Activated CD4-positive, alpha-beta memory T cell treated with anti-CD3 and anti-CD28 coated beads, Interleukin-2, amount 10 ng/mL, durations not matched to agents 7 days and 5 days (primary cell): ENCODE results near the gene KYNU. TPM values are rescaled to one million over a fixed set of nuclear protein-coding genes. Genes with fewer than 3 reads are reported as not detected.
"Not testable (repeated sequence)": the region's sequence is repeated elsewhere in the genome, so short reads cannot be mapped to it uniquely, and the experiment has no call there.

ENCODE experiments used
- CTCF ChIA-PET: fragments of 350-600 bp; sonication (Branson Sonifier 250); formaldehyde crosslinking; loops from one replicate; lab custom pipeline; 2021; ENCODE audit warnings: antibody characterized with exemption, inconsistent platforms; lab: Charles Lee
- POLR2A ChIA-PET: fragments of 350-600 bp; sonication (Branson Sonifier 250); formaldehyde crosslinking; loops from one replicate; lab custom pipeline; 2021; ENCODE audit warnings: antibody characterized with exemption; lab: Charles Lee
- DNase-seq: peaks from one replicate; pipeline ENCODE4 v3.0.0-alpha.2; 2020
- H3K27ac Mint-ChIP-seq: one replicate; pipeline ENCODE4 v1.8.0; 2021; ENCODE audit warnings: mild to moderate bottlenecking, mixed read lengths
- H3K27me3 Mint-ChIP-seq: one replicate; pipeline ENCODE4 v1.8.0; 2021; ENCODE audit warnings: mixed read lengths
- H3K36me3 Mint-ChIP-seq: one replicate; pipeline ENCODE4 v1.8.0; 2021; ENCODE audit warnings: low read depth, mixed read lengths
- H3K4me1 Mint-ChIP-seq: one replicate; pipeline ENCODE4 v1.8.0; 2021; ENCODE audit warnings: mixed read lengths
- H3K4me3 Mint-ChIP-seq: one replicate; pipeline ENCODE4 v1.8.0; 2021; ENCODE audit warnings: mild to moderate bottlenecking, mixed read lengths
- H3K9me3 Mint-ChIP-seq: one replicate; pipeline ENCODE4 v1.8.0; 2021; ENCODE audit warnings: mixed read lengths
- total RNA-seq, 2 experiments: library from RNA; stranded (reverse); gene quantifications; one replicate each; pipeline ENCODE4 v1.2.3, GENCODE V29; 2021

The KYNU gene
- total RNA-seq, 2 experiments from 2014 or later, result not detected

GRCh38 chr2:142901780-142902179 is 24.3 kb downstream of the KYNU start:
- H3K4me3 Mint-ChIP-seq, result no peak overlapping the region
- ChIA-PET POLR2A (no interaction called here), CTCF (no interaction called here)
- no peaks in the 10 kb centered on the region for H3K4me1 Mint-ChIP-seq
- no peaks in the 10 kb centered on the region for H3K36me3 Mint-ChIP-seq
- H3K27me3 Mint-ChIP-seq, result no peaks in the 10 kb centered on the region
- H3K9me3 Mint-ChIP-seq, result no peaks in the 10 kb centered on the region
- no peak for DNase-seq
- no peak overlapping the region for H3K27ac Mint-ChIP-seq

- H3K27ac Mint-ChIP-seq, POLR2A ChIA-PET, H3K9me3 Mint-ChIP-seq, CTCF ChIA-PET, H3K4me3 Mint-ChIP-seq, H3K27me3 Mint-ChIP-seq, H3K36me3 Mint-ChIP-seq, DNase-seq, H3K4me1 Mint-ChIP-seq: not testable (repeated sequence)
Observed at GRCh38 chr2:142903726-142904125, 26.3 kb downstream of the KYNU start.

- H3K27ac Mint-ChIP-seq, result no peak overlapping the region
- ChIA-PET CTCF (no interaction called here), POLR2A (no interaction called here)
- H3K36me3 Mint-ChIP-seq, result no peaks in the 10 kb centered on the region
- H3K27me3 Mint-ChIP-seq, result no peaks in the 10 kb centered on the region
- no peaks in the 10 kb centered on the region for H3K9me3 Mint-ChIP-seq
- DNase-seq, result no peak
- H3K4me1 Mint-ChIP-seq, result no peaks in the 10 kb centered on the region
- no peak overlapping the region for H3K4me3 Mint-ChIP-seq
Observed at GRCh38 chr2:142907653-142908052, 30.2 kb downstream of the KYNU start.

- no peak overlapping the region for H3K27ac Mint-ChIP-seq
- ChIA-PET CTCF (no interaction called here), POLR2A (no interaction called here)
- peaks cover 2% of the 10 kb centered on the region for H3K9me3 Mint-ChIP-seq
- H3K27me3 Mint-ChIP-seq, result peaks cover 1% of the 10 kb centered on the region
- H3K4me3 Mint-ChIP-seq, result no peak overlapping the region
- no peaks in the 10 kb centered on the region for H3K4me1 Mint-ChIP-seq
- DNase-seq, result no peak
- H3K36me3 Mint-ChIP-seq, result no peaks in the 10 kb centered on the region
Observed at GRCh38 chr2:142914507-142915313, 37.2 kb downstream of the KYNU start.

GRCh38 chr2:142915502-142915901 is 38.0 kb downstream of the KYNU start:
- ChIA-PET CTCF (no interaction called here), POLR2A (no interaction called here)
- peaks cover 1% of the 10 kb centered on the region for H3K27me3 Mint-ChIP-seq
- no peak overlapping the region for H3K4me3 Mint-ChIP-seq
- no peaks in the 10 kb centered on the region for H3K4me1 Mint-ChIP-seq
- DNase-seq, result no peak
- no peak overlapping the region for H3K27ac Mint-ChIP-seq
- H3K9me3 Mint-ChIP-seq, result peaks cover 2% of the 10 kb centered on the region
- no peaks in the 10 kb centered on the region for H3K36me3 Mint-ChIP-seq

GRCh38 chr2:142918624-142919023 is 41.2 kb downstream of the KYNU start:
- H3K36me3 Mint-ChIP-seq, result no peaks in the 10 kb centered on the region
- H3K4me1 Mint-ChIP-seq, result no peaks in the 10 kb centered on the region
- ChIA-PET CTCF (no interaction called here), POLR2A (no interaction called here)
- DNase-seq, result no peak
- H3K27me3 Mint-ChIP-seq, result peaks cover 1% of the 10 kb centered on the region
- H3K27ac Mint-ChIP-seq, result no peak overlapping the region
- H3K9me3 Mint-ChIP-seq, result peaks cover 2% of the 10 kb centered on the region
- no peak overlapping the region for H3K4me3 Mint-ChIP-seq

GRCh38 chr2:142920571-142920970 is 43.1 kb downstream of the KYNU start:
- Mint-ChIP-seq H3K27me3 (no peaks in the 10 kb centered on the region), H3K9me3 (no peaks in the 10 kb centered on the region), H3K4me1 (no peaks in the 10 kb centered on the region), H3K27ac (no peak overlapping the region), H3K36me3 (no peaks in the 10 kb centered on the region), H3K4me3 (no peak overlapping the region)
- POLR2A ChIA-PET, result no interaction called here
- no peak for DNase-seq
- CTCF ChIA-PET, result no interaction called here

GRCh38 chr2:142926445-142926844 is 49.0 kb downstream of the KYNU start:
- ChIA-PET CTCF (no interaction called here), POLR2A (no interaction called here)
- Mint-ChIP-seq H3K27ac (no peak overlapping the region), H3K36me3 (no peaks in the 10 kb centered on the region), H3K4me3 (no peak overlapping the region), H3K27me3 (no peaks in the 10 kb centered on the region), H3K9me3 (no peaks in the 10 kb centered on the region), H3K4me1 (no peaks in the 10 kb centered on the region)
- no peak for DNase-seq

- no peaks in the 10 kb centered on the region for H3K9me3 Mint-ChIP-seq
- H3K36me3 Mint-ChIP-seq, result no peaks in the 10 kb centered on the region
- ChIA-PET POLR2A (no interaction called here), CTCF (no interaction called here)
- H3K4me1 Mint-ChIP-seq, result no peaks in the 10 kb centered on the region
- H3K4me3 Mint-ChIP-seq, result no peak overlapping the region
- no peaks in the 10 kb centered on the region for H3K27me3 Mint-ChIP-seq
- no peak for DNase-seq
- no peak overlapping the region for H3K27ac Mint-ChIP-seq
Observed at GRCh38 chr2:142930835-142931398, 53.5 kb downstream of the KYNU start.

- no peak for DNase-seq
- H3K36me3 Mint-ChIP-seq, result no peaks in the 10 kb centered on the region
- POLR2A ChIA-PET, result no interaction called here
- H3K4me1 Mint-ChIP-seq, result no peaks in the 10 kb centered on the region
- H3K27me3 Mint-ChIP-seq, result no peaks in the 10 kb centered on the region
- CTCF ChIA-PET, result interaction anchor here (1.4 kb wide), 1 partner anchor 10 kb away, joined by 3 read pairs; no protein-coding TSS in a partner anchor
- H3K27ac Mint-ChIP-seq, result no peak overlapping the region
- H3K4me3 Mint-ChIP-seq, result no peak overlapping the region
- no peaks in the 10 kb centered on the region for H3K9me3 Mint-ChIP-seq
Observed at GRCh38 chr2:142933916-142934315, 56.5 kb downstream of the KYNU start.

- DNase-seq, result no peak
- Mint-ChIP-seq H3K36me3 (no peaks in the 10 kb centered on the region), H3K27ac (no peak overlapping the region), H3K4me1 (no peaks in the 10 kb centered on the region), H3K9me3 (no peaks in the 10 kb centered on the region), H3K27me3 (no peaks in the 10 kb centered on the region), H3K4me3 (no peak overlapping the region)
- CTCF ChIA-PET, result no interaction called here
- POLR2A ChIA-PET, result no interaction called here
Observed at GRCh38 chr2:142935563-142936089, 58.2 kb downstream of the KYNU start.

- no peak overlapping the region for H3K27ac Mint-ChIP-seq
- DNase-seq, result no peak
- H3K9me3 Mint-ChIP-seq, result no peaks in the 10 kb centered on the region
- H3K4me3 Mint-ChIP-seq, result no peak overlapping the region
- no peaks in the 10 kb centered on the region for H3K27me3 Mint-ChIP-seq
- POLR2A ChIA-PET, result no interaction called here
- no peaks in the 10 kb centered on the region for H3K4me1 Mint-ChIP-seq
- no peaks in the 10 kb centered on the region for H3K36me3 Mint-ChIP-seq
- CTCF ChIA-PET, result no interaction called here
Observed at GRCh38 chr2:142936629-142937028, 59.2 kb downstream of the KYNU start.

GRCh38 chr2:142937347-142937746 is 59.9 kb downstream of the KYNU start:
- no peak for DNase-seq
- Mint-ChIP-seq H3K27ac (no peak overlapping the region), H3K9me3 (no peaks in the 10 kb centered on the region), H3K4me1 (no peaks in the 10 kb centered on the region), H3K4me3 (no peak overlapping the region), H3K27me3 (no peaks in the 10 kb centered on the region), H3K36me3 (no peaks in the 10 kb centered on the region)
- CTCF ChIA-PET, result no interaction called here
- POLR2A ChIA-PET, result no interaction called here

- POLR2A ChIA-PET, result no interaction called here
- no peak for DNase-seq
- H3K4me1 Mint-ChIP-seq, result no peaks in the 10 kb centered on the region
- H3K9me3 Mint-ChIP-seq, result no peaks in the 10 kb centered on the region
- no peak overlapping the region for H3K27ac Mint-ChIP-seq
- CTCF ChIA-PET, result no interaction called here
- H3K36me3 Mint-ChIP-seq, result no peaks in the 10 kb centered on the region
- no peak overlapping the region for H3K4me3 Mint-ChIP-seq
- no peaks in the 10 kb centered on the region for H3K27me3 Mint-ChIP-seq
Observed at GRCh38 chr2:142938240-142938639, 60.8 kb downstream of the KYNU start.
